ENCODE data around the gene AHRR. TPM values are rescaled to one million over a fixed set of nuclear protein-coding genes. Genes with fewer than 3 reads are reported as not detected.

The AHRR gene
- total RNA-seq, 2 donors from 2014 or later: 0.26 to 0.33 TPM

DNA sequence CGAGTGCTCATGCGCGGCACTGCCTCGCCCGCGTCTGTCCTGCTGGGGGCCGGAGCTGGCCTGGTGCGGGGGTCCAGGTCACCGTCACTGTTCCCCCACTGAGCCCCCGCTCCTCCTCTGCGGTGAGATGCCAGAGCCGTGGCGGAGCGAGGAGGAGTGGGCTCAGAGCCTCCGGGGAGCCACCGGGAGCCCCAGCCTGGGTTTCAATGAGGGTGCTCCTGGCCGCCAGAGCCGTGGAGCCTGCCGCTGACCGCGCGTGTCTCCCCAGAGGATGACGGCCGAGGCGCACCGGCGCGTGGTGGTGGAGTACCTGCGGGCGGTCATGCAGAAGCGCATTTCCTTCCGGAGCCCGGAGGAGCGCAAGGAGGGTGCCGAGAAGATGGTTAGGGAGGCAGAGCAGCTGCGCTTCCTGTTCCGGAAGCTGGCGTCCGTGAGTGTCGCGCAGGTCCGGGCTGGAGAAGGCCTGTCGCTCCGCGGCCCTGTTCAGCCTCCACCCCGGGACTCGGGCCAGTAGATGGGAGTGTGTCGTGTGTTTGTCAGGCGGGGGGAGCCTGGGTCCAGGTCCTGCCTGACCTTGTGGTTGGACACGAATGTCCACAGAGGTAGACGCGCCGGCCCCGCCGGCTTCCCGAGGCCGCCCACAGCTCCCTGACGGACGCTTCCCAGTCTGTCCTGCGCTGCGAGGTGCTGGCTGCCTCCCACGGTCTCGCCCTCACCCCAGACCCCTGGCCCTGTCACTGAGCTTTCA is 143.5 kb downstream of the AHRR start:
- peaks cover 0 to 8% of the 10 kb centered on the region in 2 donors for H3K36me3 ChIP-seq (replicated peaks in 1 of 2; ENCODE audit: insufficient read depth in 1 of 2, low read depth in 2 of 2)
- TF ChIP-seq, protein P1, sequence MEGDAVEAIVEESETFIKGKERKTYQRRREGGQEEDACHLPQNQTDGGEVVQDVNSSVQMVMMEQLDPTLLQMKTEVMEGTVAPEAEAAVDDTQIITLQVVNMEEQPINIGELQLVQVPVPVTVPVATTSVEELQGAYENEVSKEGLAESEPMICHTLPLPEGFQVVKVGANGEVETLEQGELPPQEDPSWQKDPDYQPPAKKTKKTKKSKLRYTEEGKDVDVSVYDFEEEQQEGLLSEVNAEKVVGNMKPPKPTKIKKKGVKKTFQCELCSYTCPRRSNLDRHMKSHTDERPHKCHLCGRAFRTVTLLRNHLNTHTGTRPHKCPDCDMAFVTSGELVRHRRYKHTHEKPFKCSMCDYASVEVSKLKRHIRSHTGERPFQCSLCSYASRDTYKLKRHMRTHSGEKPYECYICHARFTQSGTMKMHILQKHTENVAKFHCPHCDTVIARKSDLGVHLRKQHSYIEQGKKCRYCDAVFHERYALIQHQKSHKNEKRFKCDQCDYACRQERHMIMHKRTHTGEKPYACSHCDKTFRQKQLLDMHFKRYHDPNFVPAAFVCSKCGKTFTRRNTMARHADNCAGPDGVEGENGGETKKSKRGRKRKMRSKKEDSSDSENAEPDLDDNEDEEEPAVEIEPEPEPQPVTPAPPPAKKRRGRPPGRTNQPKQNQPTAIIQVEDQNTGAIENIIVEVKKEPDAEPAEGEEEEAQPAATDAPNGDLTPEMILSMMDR (IDR thresholded peaks at IDR 0.05): no peak
- no peak for TF ChIP-seq POLR2A (IDR thresholded peaks at IDR 0.05)

GRCh38 chr5:465591-466403 is 144.3 kb downstream of the AHRR start:
- TF ChIP-seq, protein P1 (IDR thresholded peaks at IDR 0.05): no peak
- no peak for TF ChIP-seq POLR2A (IDR thresholded peaks at IDR 0.05)
- Histone ChIP-seq H3K9me3 (no peaks in the 10 kb centered on the region), H3K27ac (no peak overlapping the region), H3K27me3 (no peaks in the 10 kb centered on the region), H3K4me3 (no peak overlapping the region), H3K36me3 (replicated peaks in 1 of 2; ENCODE audit: insufficient read depth in 1 of 2, low read depth in 2 of 2) (peaks cover 0 to 8% of the 10 kb centered on the region in 2 donors), H3K4me1 (peaks cover 1% of the 10 kb centered on the region)
- no peak for ATAC-seq
- DNase-seq: peak in 1 of 4 donors; percentile 9
- intact Hi-C loops (cut with DNase I): no loop called here
- 83 to 99% methylated on average over 16 to 29 of the region's 29 CpGs for WGBS, 2 donors

More for the DNA sequence above, 143.5 kb downstream of the AHRR start:
- H3K27ac ChIP-seq: no peak overlapping the region
- intact Hi-C loops (cut with DNase I): no loop called here
- ATAC-seq (peak; percentile 15), DNase-seq (peak in 1 of 4 donors; percentile 6)
- 93 to 98% methylated on average over 40 to 50 of the region's 63 CpGs for WGBS, 2 donors
- no peaks in the 10 kb centered on the region for H3K4me1 ChIP-seq
- H3K9me3 ChIP-seq: no peaks in the 10 kb centered on the region
- H3K4me3 ChIP-seq: no peak overlapping the region
- H3K27me3 ChIP-seq: no peaks in the 10 kb centered on the region

DNA sequence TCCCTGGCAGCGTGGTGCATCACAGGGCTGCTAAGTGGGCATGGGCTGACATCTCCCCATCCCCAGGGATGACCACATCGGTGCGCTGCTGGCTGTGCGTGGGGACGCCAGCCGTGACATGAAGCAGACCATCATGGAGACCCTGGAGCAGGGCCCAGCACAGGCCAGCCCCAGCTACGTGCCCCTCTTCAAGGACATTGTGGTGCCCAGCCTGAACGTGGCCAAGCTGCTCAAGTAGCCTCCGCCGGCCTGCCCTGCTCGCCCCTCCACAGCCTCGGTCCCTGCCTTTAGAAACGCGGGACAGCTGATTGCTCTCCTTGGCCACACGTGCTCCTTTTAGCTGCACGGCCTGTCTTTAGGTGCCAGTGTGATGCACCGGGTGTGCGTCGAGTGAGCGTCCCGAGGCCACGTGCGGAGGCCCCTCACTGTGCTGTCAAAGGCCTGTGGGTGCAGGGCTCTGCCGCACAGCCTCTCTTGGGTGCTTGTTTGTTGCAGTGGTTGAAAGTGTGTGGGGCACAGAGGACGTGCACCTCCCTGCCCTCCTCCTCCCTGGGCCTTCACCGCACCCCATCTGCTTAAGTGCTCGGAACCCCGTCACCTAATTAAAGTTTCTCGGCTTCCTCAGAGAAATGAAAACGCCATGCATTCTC is 145.3 kb downstream of the AHRR start:
- peaks cover 0 to 8% of the 10 kb centered on the region in 2 donors for H3K36me3 ChIP-seq (replicated peaks in 1 of 2; ENCODE audit: insufficient read depth in 1 of 2, low read depth in 2 of 2)
- H3K27ac ChIP-seq: no peak overlapping the region
- no peak for ATAC-seq

GRCh38 chr5:468401-468800 is 146.9 kb downstream of the AHRR start:
- H3K27ac ChIP-seq: no peak overlapping the region
- 76 to 83% methylated on average over 5 of the region's 6 CpGs for WGBS, 2 donors
- TF ChIP-seq, protein P1 (IDR thresholded peaks at IDR 0.05): no peak
- TF ChIP-seq POLR2A (IDR thresholded peaks at IDR 0.05): no peak
- intact Hi-C loops (cut with DNase I): no loop called here
- H3K27me3 ChIP-seq: no peaks in the 10 kb centered on the region
- peaks cover 0 to 3% of the 10 kb centered on the region in 2 donors for H3K36me3 ChIP-seq (replicated peaks in 1 of 2; ENCODE audit: insufficient read depth in 1 of 2, low read depth in 2 of 2)
- H3K4me3 ChIP-seq: no peak overlapping the region
- H3K9me3 ChIP-seq: no peaks in the 10 kb centered on the region
- DNase-seq (peak in 1 of 4 donors; percentile 6), ATAC-seq (no peak)
- peaks cover 20% of the 10 kb centered on the region for H3K4me1 ChIP-seq

More for the DNA sequence above, 145.3 kb downstream of the AHRR start:
- 90 to 91% methylated on average over 30 of the region's 30 CpGs for WGBS, 2 donors
- DNase-seq: peak in 1 of 4 donors; percentile 8
- Histone ChIP-seq H3K27me3 (no peaks in the 10 kb centered on the region), H3K9me3 (no peaks in the 10 kb centered on the region), H3K4me1 (peaks cover 11% of the 10 kb centered on the region), H3K4me3 (no peak overlapping the region)
- no peak for TF ChIP-seq POLR2A (IDR thresholded peaks at IDR 0.05)
- TF ChIP-seq, protein P1 (IDR thresholded peaks at IDR 0.05): no peak
- intact Hi-C loops (cut with DNase I): no loop called here
